Measurements from ENCODE around the gene PAXX. TPM values are rescaled to one million over a fixed set of nuclear protein-coding genes. Genes with fewer than 3 reads are reported as not detected.

PAXX gene
- total RNA-seq, 2 donors from 2014 or later = 33.3 to 41.2 TPM

GRCh38 chr9:136962701-136963248 lies 29.4 kb upstream of the PAXX start:
- DNase-seq (no peak), ATAC-seq (no peak)
- intact Hi-C loops (cut with DNase I, micrococcal nuclease) = no loop called here

DNA sequence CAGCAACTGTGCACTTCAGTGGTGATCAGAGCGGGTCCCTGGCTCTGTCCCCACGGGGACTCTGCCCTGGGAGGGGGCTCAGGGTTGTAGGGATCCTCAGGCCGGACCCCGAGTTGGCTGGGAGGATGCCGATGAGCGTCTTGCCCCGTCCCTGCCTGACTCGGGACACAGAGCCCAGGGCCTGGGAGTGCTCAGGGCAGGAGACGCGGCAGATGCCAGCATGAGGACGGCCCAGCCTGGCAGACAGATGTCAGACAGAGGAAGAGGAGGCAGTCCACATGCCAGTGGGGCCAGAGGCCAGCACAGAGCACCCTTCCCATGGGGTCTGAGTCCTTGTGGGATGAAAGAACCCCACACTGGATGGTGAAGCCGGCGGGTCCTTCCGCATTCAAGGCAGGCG lies 28.9 kb upstream of the PAXX start:
- ATAC-seq (no peak), DNase-seq (no peak)
- intact Hi-C loops (cut with DNase I, micrococcal nuclease) = no loop called here

GRCh38 chr9:136963751-136964150 lies 28.5 kb upstream of the PAXX start:
- DNase-seq = no peak
- ATAC-seq = no peak
- intact Hi-C loops (cut with DNase I, micrococcal nuclease) = no loop called here

DNA sequence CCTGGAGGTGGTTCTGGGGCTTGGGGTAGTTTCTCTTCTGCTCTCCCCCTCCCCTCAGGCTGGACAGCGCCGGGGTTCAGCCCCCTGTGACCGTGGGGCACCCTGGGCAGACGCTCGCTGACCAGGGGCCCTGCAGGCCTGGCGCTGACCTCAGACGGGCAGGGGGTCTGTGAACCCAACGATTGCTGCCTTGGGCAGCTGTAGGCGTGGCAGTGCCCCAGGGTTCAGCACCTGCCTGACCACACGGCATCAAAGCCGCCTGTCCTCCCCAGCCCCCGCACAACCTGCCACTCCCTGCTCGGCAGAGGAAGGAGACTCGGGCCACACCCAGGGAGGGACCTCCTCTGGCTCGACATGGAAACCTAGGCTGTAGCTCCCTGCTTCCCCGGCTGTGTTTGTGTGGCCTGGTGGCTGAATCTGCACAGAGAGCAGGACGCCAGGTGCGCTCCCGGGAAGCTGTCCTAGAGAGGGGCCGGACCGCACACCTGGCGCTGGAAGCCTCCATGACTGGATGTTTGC lies 28.0 kb upstream of the PAXX start:
- ATAC-seq = peak; percentile 96
- DNase-seq = peak; percentile 80 to 82
- intact Hi-C loops (cut with DNase I, micrococcal nuclease) = no loop called here

DNA sequence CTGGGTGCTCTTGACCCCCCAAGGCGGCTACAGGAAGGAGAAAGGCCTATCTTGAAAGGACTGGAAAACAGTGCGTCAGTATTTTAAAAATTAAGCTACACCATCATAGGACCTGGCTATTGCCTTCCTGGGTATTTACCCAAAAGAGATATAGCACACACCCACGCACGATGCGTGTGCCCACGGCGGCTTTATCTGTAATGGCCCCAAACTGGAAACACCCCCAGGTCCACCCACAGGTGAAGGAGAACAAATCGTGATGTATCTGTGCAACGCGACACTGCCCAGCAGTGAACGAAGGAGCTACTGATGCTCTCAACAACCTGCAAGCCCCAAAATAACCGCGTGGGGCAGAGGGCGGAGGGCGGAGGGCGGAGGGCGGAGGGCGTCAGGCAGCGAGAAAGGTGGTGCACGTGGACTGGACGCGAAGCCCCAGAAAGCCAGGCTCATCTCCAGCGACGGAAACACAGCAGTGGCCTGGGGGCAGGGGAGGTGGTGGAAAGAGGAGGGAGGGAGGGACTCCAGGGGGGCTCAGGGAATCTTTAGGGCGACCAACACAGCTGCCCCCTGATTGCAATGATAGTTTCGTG lies 27.3 kb upstream of the PAXX start:
- peak; percentile 4 for ATAC-seq
- no peak for DNase-seq
- intact Hi-C loops (cut with DNase I, micrococcal nuclease) = no loop called here

GRCh38 chr9:136965771-136966484 lies 26.3 kb upstream of the PAXX start:
- ATAC-seq (no peak), DNase-seq (no peak)
- intact Hi-C loops (cut with DNase I, micrococcal nuclease) = no loop called here

GRCh38 chr9:136968333-136969127 lies 23.7 kb upstream of the PAXX start:
- ATAC-seq = no peak
- DNase-seq = no peak
- intact Hi-C loops (cut with DNase I, micrococcal nuclease) = no loop called here

DNA sequence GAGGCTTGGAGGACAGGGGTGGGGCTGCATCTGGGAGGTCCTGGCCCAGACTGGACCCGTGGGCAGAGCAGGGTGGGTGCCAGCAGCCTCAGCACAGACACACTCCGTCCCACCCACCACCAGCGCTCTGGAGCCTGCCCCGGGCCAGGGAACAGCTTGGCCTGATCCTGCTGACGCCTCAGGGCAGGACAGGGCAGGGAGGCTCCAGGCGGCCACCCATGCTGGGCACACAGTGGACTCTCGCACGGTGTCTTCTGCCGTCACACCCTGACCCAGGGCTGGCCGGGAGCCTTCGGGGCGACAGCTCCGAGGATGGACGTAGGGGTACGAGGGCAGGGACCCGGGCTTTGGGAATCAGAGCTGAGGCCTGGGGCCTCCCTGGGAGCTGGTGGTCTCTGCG lies 23.1 kb upstream of the PAXX start:
- no peak for ATAC-seq
- no peak for DNase-seq
- intact Hi-C loops (cut with DNase I, micrococcal nuclease) = no loop called here

DNA sequence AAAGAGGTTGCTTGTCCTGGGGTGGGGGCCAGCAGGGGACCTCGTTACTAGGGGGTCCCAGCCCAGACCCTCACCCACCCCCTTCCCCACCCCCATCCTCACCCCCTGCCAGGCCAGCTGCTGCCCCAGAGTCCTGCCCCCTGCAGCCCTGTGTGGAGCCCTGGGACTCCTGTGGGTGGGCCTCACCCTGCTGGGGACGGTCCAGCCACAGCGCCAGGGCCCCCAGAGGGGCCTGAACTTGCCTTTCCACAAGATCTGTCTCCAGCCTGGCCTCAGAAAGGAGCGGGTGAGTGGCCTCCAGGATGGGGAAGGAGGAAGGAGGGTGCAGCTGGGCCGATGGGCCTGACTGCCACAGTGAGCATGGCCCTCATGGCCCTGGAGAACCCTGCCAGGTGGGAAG lies 22.4 kb upstream of the PAXX start:
- intact Hi-C loops (cut with DNase I, micrococcal nuclease) = no loop called here

GRCh38 chr9:136970361-136970760 lies 21.9 kb upstream of the PAXX start:
- intact Hi-C loops (cut with DNase I, micrococcal nuclease) = no loop called here
- no peak for DNase-seq
- ATAC-seq = no peak

More for the DNA sequence above, 22.4 kb upstream of the PAXX start:
- no peak for ATAC-seq
- DNase-seq = no peak

- intact Hi-C loops (cut with DNase I, micrococcal nuclease) = no loop called here
- ATAC-seq (no peak), DNase-seq (no peak)
Observed at GRCh38 chr9:136971746-136972145, 20.5 kb upstream of the PAXX start.

GRCh38 chr9:136972335-136972734 lies 19.9 kb upstream of the PAXX start:
- no peak for ATAC-seq
- DNase-seq = no peak
- intact Hi-C loops (cut with DNase I, micrococcal nuclease) = no loop called here

DNA sequence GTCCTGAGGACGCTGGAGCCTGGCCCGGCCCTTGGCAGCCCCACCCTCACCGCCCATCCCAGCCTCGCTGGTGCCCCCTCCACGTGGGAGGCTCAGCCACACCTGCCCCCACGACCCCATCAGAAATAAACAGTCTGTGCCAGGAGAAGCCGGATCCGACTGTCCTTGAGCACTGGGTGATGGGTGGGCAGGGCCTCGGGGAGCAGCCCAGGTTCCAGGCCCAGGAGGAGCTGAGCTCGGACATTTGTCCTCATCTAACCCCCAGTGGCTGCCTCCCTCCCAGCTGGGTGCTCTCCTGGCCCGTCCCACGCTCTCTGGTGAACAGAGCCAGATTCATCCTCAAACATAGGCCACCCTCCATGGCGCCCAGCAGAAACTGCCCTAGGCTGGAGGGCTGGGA lies 19.5 kb upstream of the PAXX start:
- ATAC-seq = no peak
- no peak for DNase-seq
- intact Hi-C loops (cut with DNase I, micrococcal nuclease) = no loop called here

GRCh38 chr9:136973618-136974617 lies 18.3 kb upstream of the PAXX start:
- DNase-seq = no peak
- ATAC-seq = no peak
- intact Hi-C loops (cut with DNase I, micrococcal nuclease) = no loop called here

GRCh38 chr9:136974817-136975535 lies 17.2 kb upstream of the PAXX start:
- intact Hi-C loops (cut with DNase I, micrococcal nuclease) = no loop called here
- ATAC-seq = peak; percentile 42

DNA sequence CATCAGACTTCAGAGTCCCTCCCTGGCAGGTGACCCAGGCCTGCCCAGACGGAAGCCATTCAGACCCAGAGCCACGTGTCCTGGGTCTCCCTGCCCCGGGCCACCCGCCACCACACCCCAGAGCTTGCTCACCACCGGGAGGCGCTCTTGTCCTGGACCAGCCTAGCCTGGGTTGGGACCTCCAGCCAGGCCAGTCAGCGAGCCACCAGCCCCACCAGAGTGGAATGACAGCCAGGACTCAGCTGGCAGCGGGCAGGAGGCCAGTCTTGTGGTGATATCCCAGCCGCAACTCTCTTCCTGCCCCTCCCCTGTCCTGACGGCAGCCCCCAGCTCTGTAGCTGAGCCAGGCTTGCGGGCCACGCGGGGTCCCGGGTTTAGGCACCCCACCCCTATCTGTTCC lies 16.6 kb upstream of the PAXX start:
- ATAC-seq (no peak), DNase-seq (no peak)
- intact Hi-C loops (cut with DNase I, micrococcal nuclease) = no loop called here

More at GRCh38 chr9:136974817-136975535, 17.2 kb upstream of the PAXX start:
- DNase-seq = no peak

DNA sequence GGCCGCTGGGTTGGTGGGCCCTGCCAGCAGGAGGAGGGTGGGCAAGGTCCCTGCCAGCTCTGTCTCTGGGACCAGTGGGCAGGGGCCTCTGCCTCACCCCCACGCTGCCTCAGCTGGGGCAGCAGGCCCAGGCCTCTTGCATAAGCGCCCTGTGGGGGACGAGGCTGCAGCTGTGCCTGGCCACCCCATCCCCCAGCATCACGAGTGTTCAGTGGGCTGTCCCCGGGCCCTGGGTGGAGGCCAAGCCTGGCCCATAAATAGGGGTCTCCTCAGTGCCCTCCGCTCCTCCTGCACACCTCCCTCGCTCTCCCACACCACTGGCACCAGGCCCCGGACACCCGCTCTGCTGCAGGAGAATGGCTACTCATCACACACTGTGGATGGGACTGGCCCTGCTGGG lies 15.0 kb upstream of the PAXX start, which contains the start of gene PTGDS:
PTGDS (plus strand) TSS at position 282 of the 400 bp plus-strand sequence; CDS start at position 357, 75 bp downstream.
- ATAC-seq = no peak

DNA sequence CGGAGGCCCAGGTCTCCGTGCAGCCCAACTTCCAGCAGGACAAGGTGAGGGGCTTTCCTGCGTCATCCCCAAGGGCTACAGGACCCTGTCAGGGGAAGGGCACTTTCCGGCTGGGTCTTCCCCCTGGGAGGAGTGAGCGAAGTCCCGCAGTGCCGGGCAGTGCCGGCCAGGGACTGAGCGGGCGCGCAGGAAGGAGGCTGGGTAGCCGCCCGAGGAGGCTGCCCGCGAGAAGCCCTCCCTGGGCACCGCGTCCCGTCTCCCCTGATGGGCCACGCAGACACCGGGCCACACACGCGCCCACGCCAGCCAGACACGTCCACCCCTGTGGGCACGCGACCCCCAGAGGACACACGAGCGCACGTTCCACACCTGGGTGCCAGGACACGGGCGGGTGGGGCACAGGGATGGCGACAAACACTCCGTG lies 14.6 kb upstream of the PAXX start:
- intact Hi-C loops (cut with DNase I, micrococcal nuclease) = no loop called here
- ATAC-seq = peak; percentile 15
- no peak for DNase-seq

More for the DNA sequence above, 15.0 kb upstream of the PAXX start, which contains the start of gene PTGDS:
- DNase-seq = no peak
- intact Hi-C loops (cut with DNase I, micrococcal nuclease) = no loop called here

All from left colon (tissue), 2 donors.